GM19452 (cell line): ENCODE data around the gene HPS3.
A peak's percentile ranks its signal among the peaks of the same experiment; 100 is the strongest.

Experiments used
- ATAC-seq: cut with Tn5 transposase; IDR thresholded peaks from one replicate; pipeline ENCODE4 v1.9.1; 2021; ENCODE audit not compliant: unreplicated experiment

HPS3 gene

GRCh38 chr3:149120051-149120972 is 9.1 kb upstream of the HPS3 start:
- ATAC-seq = peak; percentile 67

GRCh38 chr3:149122721-149123578 is 6.5 kb upstream of the HPS3 start:
- no peak for ATAC-seq

GRCh38 chr3:149128821-149129220 is 617 bp upstream of the HPS3 start:
- ATAC-seq = no peak

- ATAC-seq = no peak
Observed at GRCh38 chr3:149131589-149131988, 2.2 kb downstream of the HPS3 start.

GRCh38 chr3:149134575-149134974 is 5.1 kb downstream of the HPS3 start:
- no peak for ATAC-seq

GRCh38 chr3:149142682-149143081 is 13.2 kb downstream of the HPS3 start:
- no peak for ATAC-seq

GRCh38 chr3:149145356-149145755 is 15.9 kb downstream of the HPS3 start:
- ATAC-seq = no peak

GRCh38 chr3:149145974-149146373 is 16.5 kb downstream of the HPS3 start:
- ATAC-seq = peak; percentile 77

GRCh38 chr3:149150436-149150835 is 21.0 kb downstream of the HPS3 start:
- ATAC-seq = no peak

GRCh38 chr3:149151843-149152242 is 22.4 kb downstream of the HPS3 start:
- ATAC-seq = no peak

GRCh38 chr3:149152420-149152819 is 23.0 kb downstream of the HPS3 start:
- peak; percentile 97 for ATAC-seq

GRCh38 chr3:149153402-149153801 is 24.0 kb downstream of the HPS3 start:
- no peak for ATAC-seq

- ATAC-seq = no peak
Observed at GRCh38 chr3:149160754-149161300, 31.4 kb downstream of the HPS3 start.

GRCh38 chr3:149162007-149162406 is 32.6 kb downstream of the HPS3 start:
- no peak for ATAC-seq

GRCh38 chr3:149163066-149163465 is 33.6 kb downstream of the HPS3 start:
- ATAC-seq = no peak

GRCh38 chr3:149167898-149168297 is 38.5 kb downstream of the HPS3 start:
- no peak for ATAC-seq

- no peak for ATAC-seq
Observed at GRCh38 chr3:149170672-149171071, 41.2 kb downstream of the HPS3 start.

GRCh38 chr3:149174901-149175300 is 45.5 kb downstream of the HPS3 start:
- peak; percentile 98 for ATAC-seq

GRCh38 chr3:149177122-149177521 is 47.7 kb downstream of the HPS3 start:
- no peak for ATAC-seq

- no peak for ATAC-seq
Observed at GRCh38 chr3:149179220-149179619, 49.8 kb downstream of the HPS3 start.

- ATAC-seq = no peak
Observed at GRCh38 chr3:149180057-149180573, 50.7 kb downstream of the HPS3 start.
